Measurements from ENCODE around the gene ASTN2. TPM values are rescaled to one million over a fixed set of nuclear protein-coding genes. Genes with fewer than 3 reads are reported as not detected.

The ASTN2 gene
- total and polyA plus RNA-seq, 12 donors, result 1.9 to 11.1 (median 4.0) TPM

GRCh38 chr9:116859763-116860162 is 555.1 kb downstream of the ASTN2 start:
- ATAC-seq, result no peak
- intact Hi-C loops (cut with DNase I), result loop anchor here in 9 of 10 donors (2.0 to 10.0 kb wide), 6 partner anchors 121 to 1267 kb away; no protein-coding TSS in a partner anchor
- H3K27me3 ChIP-seq, result peaks cover 0 to 7% (median 0%) of the 10 kb centered on the region in 7 donors
- DNase-seq, result no peak
- H3K9me3 ChIP-seq, result no peaks in the 10 kb centered on the region
- 83 to 87% methylated on average over 2 of the region's 2 CpGs for WGBS, 2 donors
- no peaks in the 10 kb centered on the region for H3K4me1 ChIP-seq
- H3K36me3 ChIP-seq, result no peaks in the 10 kb centered on the region
- no peak for TF ChIP-seq CTCF (IDR thresholded peaks at IDR 0.05)
- no peak overlapping the region for H3K27ac ChIP-seq
- H3K4me3 ChIP-seq, result no peak overlapping the region

- Histone ChIP-seq H3K27ac (no peak overlapping the region), H3K4me3 (no peak overlapping the region), H3K4me1 (no peaks in the 10 kb centered on the region), H3K27me3 (peaks cover 0 to 1% (median 0%) of the 10 kb centered on the region in 7 donors), H3K9me3 (no peaks in the 10 kb centered on the region), H3K36me3 (no peaks in the 10 kb centered on the region)
- DNase-seq (no peak), ATAC-seq (no peak)
- intact Hi-C loops (cut with DNase I), result loop anchor here in 2 of 10 donors (10.0 kb wide), 2 partner anchors 123 to 1263 kb away; no protein-coding TSS in a partner anchor
- WGBS, 2 donors, result 91 to 95% methylated on average over 2 of the region's 2 CpGs
- no peak for TF ChIP-seq CTCF (IDR thresholded peaks at IDR 0.05)
These were observed 557.5 kb downstream of the ASTN2 start for GRCh38 chr9:116857321-116857720.

GRCh38 chr9:116855881-116856662 is 558.8 kb downstream of the ASTN2 start:
- H3K4me3 ChIP-seq, result no peak overlapping the region
- no peak for DNase-seq
- H3K4me1 ChIP-seq, result no peaks in the 10 kb centered on the region
- no peaks in the 10 kb centered on the region for H3K27me3 ChIP-seq
- no peak overlapping the region for H3K27ac ChIP-seq
- WGBS, 2 donors, result 57 to 60% methylated on average over 4 of the region's 4 CpGs
- no peaks in the 10 kb centered on the region for H3K36me3 ChIP-seq
- ATAC-seq, result no peak
- intact Hi-C loops (cut with DNase I), result loop anchor here in 2 of 10 donors (10.0 kb wide), 2 partner anchors 121 to 1261 kb away; no protein-coding TSS in a partner anchor
- no peak for TF ChIP-seq CTCF (IDR thresholded peaks at IDR 0.05)
- no peaks in the 10 kb centered on the region for H3K9me3 ChIP-seq

- H3K36me3 ChIP-seq, result no peaks in the 10 kb centered on the region
- ATAC-seq (no peak), DNase-seq (no peak)
- intact Hi-C loops (cut with DNase I), result loop anchor here in 2 of 10 donors (10.0 kb wide), 2 partner anchors 115 to 1255 kb away; no protein-coding TSS in a partner anchor
- no peak for TF ChIP-seq CTCF (IDR thresholded peaks at IDR 0.05)
- no peak overlapping the region for H3K27ac ChIP-seq
- no peaks in the 10 kb centered on the region for H3K9me3 ChIP-seq
- no peak overlapping the region for H3K4me3 ChIP-seq
- peaks cover 0 to 4% (median 0%) of the 10 kb centered on the region in 7 donors for H3K27me3 ChIP-seq
- no peaks in the 10 kb centered on the region for H3K4me1 ChIP-seq
- WGBS, 2 donors, result 63 to 65% methylated on average over 3 of the region's 3 CpGs
These were observed 565.1 kb downstream of the ASTN2 start for GRCh38 chr9:116849721-116850120.
